GM19452 (cell line): ENCODE data around the gene STXBP5L.
"Not testable (repeated sequence)": the region's sequence is repeated elsewhere in the genome, so short reads cannot be mapped to it uniquely, and the experiment has no call there.

ENCODE experiments used
- ATAC-seq: cut with Tn5 transposase; IDR thresholded peaks from one replicate; pipeline ENCODE4 v1.9.1; 2021; ENCODE audit not compliant: unreplicated experiment

STXBP5L gene

DNA sequence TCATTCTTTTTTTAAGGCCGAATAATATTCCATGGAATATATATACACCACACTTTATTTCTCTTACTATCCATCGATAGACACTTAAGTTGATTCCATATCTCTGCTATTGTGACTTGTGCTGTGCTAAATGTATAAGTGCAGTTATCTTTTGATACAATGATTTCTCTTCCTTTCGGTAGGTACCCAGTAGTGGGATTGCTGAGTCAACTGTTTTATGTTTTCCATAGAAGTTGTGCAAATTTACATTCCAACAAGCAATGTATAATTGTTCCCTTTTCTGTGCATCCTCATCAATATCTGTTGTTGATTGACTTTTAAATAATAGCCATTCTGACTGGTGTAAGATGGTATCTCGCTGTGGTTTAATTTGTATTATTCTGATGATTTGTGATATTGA lies 81.0 kb downstream of the STXBP5L start:
- ATAC-seq, result no peak

DNA sequence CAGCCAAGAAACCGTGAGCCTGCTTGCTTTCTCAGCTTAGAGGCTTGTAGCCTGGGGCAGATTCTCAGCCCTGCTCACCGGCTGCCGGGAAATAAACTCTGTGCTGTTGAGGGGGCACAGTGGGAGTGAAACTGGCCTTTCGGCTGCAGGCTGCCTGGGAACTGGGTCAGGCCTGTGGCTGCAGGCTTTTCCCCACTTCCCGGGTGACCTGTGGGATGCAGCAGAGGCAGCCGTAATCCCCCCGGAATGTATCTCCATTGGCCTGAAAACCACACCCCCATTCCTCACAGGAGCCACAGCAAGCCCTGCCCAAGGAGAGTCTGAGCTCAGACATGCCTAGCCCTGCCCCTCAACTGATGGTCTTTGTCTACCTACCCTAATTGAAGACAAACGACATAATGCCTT lies 110.9 kb downstream of the STXBP5L start:
- ATAC-seq, result no peak

DNA sequence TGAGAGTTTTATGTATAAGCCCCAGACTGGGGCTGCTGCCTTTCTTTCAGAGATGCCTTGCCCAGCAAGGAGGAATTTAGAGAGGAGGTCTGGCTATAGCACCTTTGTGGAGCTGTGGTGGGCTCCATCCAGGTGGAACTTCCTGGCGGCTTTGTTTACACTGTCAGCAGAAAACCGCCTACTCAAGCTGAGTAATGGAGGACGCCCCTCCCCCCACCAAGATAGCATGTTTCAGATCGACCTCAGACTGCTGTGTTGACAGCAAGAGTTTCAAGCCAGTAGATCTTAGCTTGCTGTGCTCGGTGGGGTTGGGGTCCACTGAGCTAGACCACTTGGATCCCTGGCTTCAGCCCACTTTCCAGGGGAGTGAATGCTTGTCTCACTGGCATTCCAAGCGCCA lies 155.6 kb downstream of the STXBP5L start:
- ATAC-seq, result no peak

DNA sequence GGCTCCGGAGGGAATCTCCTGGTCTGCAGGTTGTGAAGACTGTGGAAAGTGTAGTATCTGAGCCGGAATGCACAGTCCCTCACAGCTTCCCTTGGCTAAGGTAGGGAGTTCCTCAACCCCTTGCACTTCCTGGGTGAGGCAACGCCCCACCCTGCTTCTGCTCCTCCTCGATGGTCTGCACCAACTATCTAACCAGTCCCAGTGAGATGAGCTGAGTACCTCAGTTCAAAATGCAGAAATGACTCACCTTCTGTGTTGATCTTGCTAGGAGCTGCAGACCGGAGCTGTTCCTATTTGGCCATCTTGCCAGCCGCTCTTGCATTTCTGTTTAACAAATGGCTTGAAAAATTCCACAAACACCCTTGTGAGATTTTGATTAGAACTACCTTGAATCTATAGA lies 156.1 kb downstream of the STXBP5L start:
- no peak for ATAC-seq

DNA sequence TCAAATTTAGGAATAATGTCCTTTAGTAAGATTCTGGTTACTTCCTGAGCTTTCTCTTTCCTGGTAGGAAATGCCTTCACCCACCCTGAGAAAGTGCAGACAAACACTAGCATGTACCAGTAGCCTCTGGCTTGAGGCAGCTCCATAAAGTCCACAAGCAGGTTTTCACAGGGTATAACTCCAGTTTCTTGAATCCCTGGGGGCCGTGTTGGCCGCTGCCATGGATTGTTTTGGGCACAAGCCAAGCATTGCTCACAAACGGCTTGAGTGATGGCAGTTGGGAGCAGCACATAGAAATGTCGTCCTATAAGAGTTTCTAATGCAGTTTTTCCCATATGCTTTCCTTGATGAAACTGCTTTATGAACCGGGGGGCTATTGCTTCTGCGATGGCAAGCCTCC lies 164.1 kb downstream of the STXBP5L start:
- ATAC-seq, result no peak

DNA sequence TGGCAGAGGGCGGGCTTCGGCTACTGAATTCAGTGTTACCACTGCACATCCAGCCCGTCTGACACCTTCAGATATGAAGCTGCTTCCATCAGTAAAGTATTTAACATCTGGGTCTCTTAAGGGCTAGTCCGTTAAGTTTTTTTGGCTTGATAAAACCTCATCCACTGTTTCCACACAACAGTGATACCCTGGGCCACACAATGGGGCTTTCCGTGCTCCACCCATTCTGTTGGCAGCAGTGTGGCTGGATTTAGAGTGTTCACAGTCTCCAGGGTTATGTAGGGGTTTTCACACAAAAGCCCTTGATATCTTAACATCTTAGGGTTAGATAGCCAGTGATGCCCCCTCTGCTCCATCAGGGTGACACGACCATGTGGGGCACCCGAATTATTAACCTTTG lies 165.0 kb downstream of the STXBP5L start:
- ATAC-seq, result no peak

DNA sequence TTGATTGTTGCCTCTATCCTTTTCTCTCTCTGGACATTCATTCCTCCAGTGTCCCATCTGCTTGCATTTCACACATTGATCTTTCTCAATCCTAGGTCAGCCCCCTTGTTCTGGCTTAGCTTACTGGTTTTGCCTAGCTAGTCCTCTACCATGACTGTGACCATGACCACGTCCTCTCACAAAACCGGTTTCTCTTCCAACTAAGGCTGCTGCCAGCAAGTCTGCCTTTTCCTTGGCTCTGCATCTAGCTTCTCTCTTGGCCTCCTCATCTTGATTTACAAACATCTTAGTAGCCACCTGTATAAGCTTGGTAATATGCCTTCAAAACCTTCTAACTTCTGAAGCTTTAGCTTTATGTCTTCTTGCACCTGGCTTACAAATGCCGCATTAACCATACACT lies 167.2 kb downstream of the STXBP5L start:
- ATAC-seq, result no peak

DNA sequence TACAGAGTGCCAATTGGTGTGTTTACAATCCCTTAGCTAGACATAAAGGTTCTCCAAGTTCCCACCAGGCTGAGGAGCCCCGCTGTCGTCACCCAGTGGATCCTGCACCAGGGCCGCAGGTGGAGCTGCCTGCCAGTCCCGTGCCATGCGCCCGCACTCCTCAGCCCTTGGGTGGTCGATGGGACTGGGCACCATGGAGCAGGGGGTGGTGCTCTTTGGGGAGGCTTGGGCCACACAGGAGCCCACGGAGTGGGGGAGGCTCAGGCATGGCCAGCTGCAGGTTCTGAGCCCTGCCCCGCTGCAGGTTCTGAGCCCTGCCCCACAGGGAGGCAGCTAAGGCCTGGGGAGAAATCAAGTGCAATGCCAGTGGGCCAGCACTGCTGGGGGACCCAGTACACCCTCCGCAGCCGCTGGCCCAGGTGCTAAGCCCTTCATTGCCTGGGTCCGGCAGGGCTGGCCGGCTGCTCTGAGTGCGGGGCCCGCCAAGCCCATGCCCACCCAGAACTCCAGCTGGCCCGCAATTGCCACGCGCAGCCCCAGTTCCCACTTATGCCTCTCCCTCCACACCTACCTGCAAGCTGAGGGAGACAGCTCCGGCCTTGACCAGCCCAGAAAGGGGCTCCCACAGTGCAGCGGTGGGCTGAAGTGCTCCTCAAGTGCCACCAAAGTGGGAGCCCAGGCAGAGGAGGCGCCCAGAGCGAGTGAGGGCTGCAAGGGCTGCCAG lies 170.5 kb downstream of the STXBP5L start:
- not testable (repeated sequence) for ATAC-seq

DNA sequence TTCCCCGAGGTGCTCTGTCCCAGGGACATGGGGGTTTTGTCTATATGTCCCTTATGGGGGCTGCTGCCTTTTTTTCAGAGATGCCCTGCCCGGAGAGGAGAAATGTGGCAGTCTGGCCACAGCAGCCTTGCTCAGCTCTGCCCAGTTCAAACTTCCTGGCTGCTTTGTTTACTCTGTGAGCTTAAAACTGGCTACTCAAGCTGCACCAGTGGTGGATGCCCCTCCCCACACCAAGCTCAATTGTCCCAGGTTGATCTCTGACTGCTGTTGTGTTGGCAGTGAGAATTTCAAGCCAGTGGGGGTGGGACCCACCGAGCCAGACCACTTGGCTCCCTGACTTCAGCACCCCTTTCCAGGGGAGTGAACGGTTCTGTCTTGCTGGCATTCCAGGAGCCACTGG lies 188.9 kb downstream of the STXBP5L start:
- ATAC-seq, result no peak

DNA sequence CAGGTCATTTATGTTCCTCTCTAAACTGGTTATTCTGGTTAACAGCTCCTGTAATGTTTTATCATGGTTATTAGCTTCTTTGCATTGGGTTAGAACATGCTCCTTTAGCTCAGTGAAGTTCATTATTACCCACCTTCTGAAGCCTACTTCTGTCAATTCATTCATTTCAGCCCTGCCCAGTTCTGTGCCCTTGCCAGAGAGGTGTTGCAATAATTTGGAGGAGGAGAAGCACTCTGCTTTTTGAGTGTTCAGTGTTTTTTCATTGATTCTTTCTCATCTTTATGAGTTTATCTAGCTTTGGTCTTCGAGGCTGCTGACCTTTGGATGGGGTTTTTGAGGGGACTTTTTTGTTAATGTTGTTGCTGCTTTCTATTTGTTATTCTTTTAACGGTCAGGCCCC lies 203.1 kb downstream of the STXBP5L start:
- not testable (repeated sequence) for ATAC-seq

DNA sequence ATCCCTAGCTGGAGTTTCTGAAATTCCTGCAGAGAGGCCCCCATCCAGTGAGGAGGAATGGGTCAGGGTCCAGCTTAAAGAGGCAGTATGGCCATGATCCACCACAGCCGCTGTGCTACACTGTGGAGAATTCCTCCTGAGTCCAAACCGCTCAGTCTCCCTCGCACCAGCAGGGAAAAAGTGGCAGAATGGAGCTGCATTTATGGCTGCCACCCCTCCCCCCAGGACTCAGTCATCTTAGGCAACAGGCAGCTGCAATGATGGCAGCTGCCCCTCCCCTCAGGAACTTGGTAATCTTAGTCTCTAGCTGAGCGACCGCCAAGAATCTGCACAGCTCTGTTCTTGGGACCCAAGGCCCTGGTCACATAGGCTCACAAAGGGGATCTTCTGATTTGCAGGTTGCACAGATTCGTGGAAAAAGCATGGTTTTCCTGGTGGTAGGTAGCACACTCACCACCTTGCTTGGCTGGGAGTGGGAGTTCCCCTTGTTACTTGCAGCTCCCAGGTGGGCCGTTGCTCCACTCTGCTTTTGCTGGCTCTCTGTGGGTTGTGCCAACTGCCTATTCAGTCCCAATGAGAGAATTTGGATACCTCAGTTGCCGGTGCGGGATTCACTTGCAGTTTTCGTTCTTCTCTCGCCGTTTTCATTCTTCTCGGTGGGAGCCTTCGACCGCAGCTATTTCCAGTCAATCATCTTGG lies 204.1 kb downstream of the STXBP5L start:
- ATAC-seq, result no peak

DNA sequence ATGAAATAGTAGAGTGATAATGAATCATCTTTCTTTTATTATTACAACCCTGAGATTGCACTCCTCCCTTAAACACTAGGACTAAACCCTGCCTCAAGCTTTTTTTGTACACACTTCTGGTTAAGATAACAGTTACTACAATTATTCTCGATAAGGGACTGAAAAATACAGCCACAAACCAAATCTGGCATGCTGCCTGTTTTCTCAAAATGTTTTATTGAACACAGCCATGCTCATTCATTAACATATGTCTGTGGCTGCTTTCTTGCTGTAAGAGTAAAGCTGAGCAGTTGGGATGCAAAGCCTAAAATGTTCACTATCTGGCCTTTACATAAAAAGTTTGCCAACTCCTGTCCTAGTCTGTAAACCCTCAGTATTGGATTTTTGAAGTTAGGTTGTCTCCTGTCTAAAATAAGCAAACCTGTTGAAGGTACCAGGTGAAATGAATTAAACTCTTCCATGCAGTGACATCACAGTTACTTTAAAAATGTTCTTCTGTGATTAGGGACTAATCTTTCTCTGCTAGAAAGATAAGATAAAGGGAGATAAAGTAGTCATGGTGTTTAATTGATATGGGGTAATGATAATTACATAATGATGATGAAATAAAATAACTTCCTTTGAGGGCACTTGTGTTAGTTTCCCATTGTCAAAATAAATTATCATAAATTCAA lies 218.2 kb downstream of the STXBP5L start:
- ATAC-seq, result no peak

DNA sequence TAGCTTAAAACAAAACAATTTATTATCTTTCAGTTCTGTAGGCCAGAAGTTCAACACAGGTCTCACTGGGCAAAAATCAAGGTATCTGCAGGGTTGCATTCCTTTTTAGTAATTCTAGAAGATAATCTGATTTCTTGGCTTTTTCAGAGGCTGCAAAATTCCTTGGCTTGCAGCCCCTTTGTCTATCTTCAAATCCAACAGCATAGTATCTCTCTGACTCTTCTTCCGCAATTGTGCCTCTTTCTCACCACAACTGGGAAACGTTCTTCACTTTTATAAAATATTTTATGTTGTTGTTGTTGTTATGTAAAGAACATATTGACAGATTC lies 218.7 kb downstream of the STXBP5L start:
- ATAC-seq, result no peak

DNA sequence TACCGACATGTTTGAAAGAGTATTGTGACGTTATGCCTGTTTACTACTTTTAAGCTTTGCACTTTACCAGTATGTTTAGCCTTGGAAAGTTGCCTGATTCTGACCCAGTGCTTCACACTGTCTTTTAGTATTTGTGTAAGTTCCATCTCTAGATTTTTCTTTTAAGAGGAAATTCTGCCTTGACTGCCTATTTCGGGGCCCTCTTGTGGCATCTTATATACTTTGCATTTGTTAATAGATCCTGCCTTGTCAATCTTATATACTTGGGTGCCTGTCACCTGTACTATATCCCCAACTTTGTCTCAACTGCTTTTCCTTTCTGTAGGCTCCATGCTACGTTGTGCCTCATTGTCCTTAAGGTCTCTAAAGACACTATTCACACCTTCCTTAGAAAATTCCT lies 244.6 kb downstream of the STXBP5L start:
- ATAC-seq, result no peak

DNA sequence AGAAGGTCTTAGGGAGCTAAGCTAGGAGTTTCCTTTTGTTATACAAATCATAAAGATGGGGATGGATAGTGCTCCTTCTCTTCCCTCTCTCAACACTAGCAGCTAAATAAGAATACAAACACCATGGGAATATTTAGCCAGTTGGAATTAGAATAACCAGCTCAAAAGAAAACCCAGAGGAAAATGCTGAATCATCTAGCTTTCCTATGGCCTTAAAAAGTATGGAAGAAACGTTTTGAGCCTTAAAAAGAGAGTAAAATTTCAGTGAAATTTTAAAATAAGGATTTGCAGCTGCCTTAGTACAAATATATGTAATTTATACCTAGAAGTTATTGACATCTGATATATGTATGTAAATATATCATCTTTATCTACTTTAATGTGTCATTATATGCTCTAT lies 245.8 kb downstream of the STXBP5L start:
- ATAC-seq, result no peak

DNA sequence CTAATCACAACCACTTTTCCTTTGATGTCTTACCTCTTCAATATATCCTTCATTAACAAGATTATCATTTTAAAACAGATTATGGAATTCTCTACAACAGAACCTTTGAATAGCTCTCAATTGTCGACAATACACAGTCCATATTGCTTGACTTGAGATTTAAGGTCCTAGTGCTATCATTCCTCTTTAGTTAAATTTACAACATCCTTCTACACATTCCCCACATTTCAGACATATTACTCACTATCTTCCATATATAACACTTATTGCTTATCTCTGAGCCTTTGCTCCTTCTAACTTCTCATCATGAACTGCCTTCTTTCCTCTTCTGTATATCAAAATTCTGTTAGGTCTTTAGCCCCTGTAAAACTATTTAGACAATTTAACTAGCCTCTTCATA lies 247.0 kb downstream of the STXBP5L start:
- no peak for ATAC-seq

DNA sequence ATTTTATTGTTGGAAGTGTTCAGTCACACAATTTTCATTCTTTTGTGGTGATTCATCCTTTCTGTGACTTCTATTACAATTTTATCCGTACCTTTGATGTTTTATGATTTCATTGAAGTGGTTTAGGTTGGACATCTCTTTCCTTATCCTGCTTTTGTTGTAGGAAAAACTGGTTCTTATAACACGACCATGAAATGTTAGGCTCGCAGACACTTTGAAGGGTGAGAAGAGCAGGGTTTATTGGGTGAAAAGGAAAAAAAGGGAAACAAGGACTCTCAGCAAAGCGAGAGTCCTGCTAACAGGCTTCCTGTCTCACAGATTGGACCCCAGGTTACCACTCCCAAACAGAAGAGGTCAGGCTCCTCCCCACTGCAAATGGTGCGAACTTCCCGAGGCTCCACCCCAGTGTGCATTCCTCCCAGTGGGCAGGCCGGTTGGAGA lies 257.4 kb downstream of the STXBP5L start:
- ATAC-seq, result no peak

DNA sequence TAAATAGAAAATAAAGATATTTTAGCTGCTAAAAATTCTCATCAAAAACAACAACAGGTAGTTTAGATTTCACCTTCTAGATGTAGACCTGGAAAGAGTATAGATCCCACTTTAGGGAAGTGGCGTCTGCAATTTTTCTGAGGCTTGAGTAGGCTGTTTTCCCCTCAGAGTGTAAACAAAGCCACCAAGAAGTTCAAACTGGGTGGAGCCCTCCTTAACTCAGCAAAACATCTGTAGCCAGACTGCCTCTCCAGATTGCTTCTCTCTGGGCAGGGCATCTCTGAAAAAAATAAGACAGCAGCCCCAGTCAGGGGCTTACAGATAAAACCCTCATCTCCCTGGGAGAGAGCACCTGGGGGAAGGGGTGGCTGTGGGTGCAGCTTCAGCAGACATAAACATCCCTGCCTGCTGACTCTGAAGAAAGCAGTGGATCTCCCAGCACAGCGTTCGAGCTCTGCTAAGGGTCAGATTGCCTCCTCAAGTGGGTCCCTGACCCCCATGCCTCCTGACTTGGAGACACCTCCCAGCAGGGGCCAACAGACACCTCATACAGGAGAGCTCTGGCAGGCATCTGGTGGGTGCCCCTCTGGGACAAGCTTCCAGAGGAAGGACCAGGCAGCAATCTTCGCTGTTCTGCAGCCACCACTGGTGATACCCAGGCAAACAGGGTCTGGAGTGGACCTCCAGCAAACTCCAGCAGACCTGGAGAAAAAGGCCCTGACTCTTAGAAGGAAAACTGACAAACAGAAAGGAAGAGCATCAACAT lies 259.6 kb downstream of the STXBP5L start:
- ATAC-seq, result no peak

DNA sequence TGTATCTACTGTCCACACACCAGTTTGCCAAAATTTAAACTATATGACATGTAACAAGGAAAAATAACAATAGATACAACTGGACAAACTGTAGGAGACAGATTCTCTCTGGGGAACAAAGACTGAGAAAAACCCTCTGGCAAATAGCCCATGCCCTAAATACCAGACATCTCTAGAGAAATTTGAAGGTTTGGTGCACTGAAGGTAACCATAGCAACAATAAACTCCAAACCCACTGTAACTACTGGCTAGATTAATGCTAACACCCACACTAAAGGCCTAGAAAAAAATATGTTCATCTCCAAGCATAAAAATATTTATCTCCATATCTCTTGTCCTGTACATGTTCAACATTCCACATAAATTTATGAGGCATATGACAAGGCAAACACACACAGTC lies 267.1 kb downstream of the STXBP5L start:
- ATAC-seq, result no peak

DNA sequence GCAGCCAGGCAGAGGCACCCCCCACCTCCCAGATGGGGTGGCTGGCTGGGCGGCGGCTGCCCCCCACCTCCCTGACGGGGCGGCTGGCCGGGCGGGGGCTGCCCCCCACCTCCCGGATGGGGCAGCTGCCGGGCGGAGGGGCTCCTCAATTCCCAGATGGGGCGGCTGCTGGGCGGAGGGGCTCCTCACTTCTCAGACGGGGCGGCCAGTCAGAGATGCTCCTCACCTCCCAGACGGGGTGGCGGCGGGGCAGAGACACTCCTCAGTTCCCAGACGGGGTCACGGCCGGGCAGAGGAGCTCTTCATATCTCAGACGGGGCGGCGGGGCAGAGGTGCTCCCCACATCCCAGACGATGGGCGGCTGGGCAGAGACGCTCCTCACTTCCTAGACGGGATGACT lies 282.6 kb downstream of the STXBP5L start:
- ATAC-seq, result not testable (repeated sequence)

DNA sequence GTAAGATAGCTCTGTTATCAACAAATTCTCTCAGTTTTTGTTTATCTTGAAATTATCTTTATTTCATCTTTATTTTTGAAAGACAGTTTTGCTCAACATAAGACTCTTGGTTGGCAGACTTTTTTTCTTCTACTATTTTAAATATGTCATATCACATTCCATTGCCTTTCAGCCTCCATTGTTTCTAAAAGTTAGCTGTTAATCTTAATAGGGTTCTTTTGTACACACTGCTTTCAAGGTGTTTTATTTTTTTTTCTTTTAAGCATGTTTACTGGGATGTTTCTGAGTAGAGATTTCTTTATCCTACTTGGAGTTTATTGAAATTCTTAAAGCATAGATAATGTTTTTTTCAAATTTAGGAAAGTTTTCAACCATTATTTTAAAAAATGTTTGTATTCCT lies 294.6 kb downstream of the STXBP5L start:
- no peak for ATAC-seq

DNA sequence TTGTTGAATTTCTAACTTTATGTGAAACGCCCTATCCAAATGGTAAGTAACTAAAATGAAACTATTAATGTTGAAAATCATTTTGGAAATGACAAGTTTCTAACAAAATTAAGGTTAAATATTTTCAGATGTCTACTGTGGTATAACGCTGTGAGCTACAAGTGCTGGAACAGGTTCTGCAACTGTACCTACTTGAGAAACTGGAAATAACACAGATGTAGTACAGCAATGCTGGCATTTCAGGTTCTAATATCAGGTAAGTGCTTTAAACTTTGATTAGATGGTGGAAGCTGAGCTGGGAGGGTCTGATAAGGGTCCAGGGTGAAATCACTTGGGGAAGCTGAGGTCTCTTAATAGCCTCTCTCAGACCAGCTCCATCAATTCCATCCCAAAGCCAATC lies 315.1 kb downstream of the STXBP5L start:
- ATAC-seq, result no peak
